GM19438 (cell line): Measurements from ENCODE around the gene MPPE1.
"Not testable (repeated sequence)": the region's sequence is repeated elsewhere in the genome, so short reads cannot be mapped to it uniquely, and the experiment has no call there.

Source experiments
- ATAC-seq: cut with Tn5 transposase; IDR thresholded peaks from one replicate; pipeline ENCODE4 v1.9.1; 2021; ENCODE audit warnings: low read depth; ENCODE audit not compliant: unreplicated experiment

The MPPE1 gene

DNA sequence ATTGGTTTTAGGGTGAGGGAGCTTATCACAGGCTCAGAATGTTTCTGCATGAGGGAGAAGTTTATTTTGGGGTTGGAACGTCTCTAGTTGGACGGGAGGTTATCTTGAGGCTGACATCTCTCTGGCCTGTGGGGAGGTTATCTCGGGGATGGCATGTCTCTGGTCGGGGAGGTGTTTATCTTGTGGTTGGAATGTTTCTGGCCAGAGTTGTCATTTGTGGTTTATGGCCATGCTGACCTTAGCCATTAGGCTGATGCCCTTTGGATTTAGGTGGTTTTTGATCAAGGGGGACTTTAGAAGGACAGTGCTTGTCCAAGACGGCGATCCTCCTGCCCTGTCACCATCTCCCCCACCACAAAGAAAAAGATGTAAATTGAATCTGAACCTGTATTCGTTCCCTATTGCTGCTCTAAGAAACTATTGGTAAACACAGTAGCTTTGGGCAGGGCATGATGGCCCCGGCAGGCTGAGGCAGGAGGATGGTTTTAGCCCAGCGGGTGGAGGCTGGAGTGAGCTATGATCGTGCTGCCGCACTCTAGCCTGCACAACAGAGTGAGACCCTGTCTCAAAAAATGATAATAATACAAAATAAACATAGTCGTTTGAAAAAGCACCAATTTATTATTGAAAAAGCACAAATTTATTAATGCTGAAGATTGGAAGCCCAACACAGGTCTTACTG lies 17.8 kb upstream of the MPPE1 start:
- ATAC-seq, result no peak

DNA sequence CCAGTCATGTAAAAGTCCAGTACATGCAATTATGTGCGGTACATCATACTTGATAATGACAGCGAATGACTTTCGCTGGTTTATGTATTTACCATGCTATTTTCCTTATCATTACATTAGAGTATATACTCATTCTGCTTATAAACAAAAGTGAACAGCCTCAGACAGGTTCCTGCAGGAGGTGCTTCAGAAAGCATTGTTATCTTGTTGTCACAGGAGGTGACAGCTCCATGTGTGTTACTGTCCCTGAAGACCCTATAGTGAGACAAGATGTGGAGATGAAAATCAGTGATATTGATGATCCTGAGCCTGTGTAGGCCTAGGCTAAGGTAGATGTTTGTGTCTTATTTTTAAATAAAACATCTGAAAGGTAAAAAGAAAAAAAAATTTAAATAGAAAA lies 15.3 kb upstream of the MPPE1 start:
- ATAC-seq, result no peak

DNA sequence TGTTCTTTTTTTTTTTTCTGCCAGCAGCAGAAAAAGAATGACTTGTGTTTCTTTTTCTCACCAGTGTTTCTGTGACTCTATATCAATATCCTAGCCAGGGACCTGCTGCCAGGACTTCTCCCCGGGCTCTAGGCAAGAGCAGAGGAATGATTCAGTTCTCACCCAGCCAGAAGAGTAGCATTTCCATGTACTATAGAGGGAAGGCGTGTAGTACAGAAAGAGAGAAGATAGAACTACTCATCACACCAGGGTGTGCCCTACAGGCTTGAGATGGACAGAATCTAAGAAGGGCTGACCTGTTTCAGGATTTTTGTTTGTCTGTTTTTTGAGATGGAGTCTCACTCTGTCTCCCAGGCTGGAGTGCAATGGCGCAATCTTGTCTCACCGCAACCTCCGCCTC lies 11.4 kb upstream of the MPPE1 start:
- not testable (repeated sequence) for ATAC-seq

DNA sequence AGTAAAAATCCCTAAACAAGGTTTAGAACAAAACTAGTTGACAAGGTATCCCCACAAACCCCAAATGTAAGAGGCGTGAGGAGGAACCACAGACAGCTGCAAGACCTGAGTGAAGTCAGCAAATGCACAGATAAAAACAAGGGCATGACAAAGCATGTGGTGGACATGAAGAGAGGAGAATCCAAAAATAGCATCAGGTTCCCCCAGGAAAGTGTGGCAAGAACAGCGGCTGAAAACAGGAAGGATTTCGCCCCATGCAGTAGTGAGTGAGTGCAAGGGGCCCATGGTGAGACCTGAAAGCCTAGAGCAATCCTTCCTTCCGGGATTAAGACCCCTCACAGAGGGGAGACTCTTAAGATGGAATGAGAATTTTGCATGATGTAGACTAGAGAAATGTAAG lies 8.8 kb upstream of the MPPE1 start:
- not testable (repeated sequence) for ATAC-seq

DNA sequence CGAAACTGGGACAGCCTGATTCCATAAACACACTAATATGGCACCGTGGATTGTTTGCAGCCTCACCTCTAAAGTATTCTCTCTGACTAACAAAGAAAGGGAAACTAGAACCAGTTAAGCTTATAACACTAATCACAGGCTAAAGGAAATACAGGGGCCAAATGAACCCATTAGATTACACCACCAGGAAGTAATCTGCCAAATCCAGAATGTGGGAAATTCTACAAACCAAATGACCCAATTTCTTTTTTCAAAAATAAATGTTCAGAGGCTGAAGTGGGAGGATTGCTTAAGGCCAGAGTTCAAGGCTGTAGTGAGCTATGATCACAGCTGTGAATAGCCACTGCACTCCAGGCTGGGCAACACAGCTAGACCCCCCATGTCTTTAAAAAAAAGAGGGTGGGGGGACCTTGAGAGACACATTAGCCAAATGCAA lies 1.5 kb upstream of the MPPE1 start:
- no peak for ATAC-seq

DNA sequence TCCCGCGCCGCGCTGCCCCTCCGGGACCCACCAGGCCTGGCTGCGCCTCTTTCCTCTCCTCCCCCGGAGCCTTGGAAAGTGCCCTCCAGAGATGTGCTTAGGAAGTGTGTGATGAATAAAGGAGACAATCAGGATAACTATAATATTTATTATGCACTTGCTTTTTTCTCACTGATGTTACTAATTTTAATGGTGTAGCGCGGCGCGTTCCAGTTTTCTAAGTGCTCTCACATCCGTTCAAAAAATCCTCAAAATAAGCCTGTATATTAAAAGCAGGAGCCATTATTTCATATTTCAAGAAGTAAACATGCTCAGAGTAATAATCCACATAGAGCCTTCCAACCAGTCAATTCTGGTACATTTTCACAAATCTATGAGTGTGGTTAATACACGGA lies 941 bp upstream of the MPPE1 start:
- ATAC-seq, result peak; percentile 31

DNA sequence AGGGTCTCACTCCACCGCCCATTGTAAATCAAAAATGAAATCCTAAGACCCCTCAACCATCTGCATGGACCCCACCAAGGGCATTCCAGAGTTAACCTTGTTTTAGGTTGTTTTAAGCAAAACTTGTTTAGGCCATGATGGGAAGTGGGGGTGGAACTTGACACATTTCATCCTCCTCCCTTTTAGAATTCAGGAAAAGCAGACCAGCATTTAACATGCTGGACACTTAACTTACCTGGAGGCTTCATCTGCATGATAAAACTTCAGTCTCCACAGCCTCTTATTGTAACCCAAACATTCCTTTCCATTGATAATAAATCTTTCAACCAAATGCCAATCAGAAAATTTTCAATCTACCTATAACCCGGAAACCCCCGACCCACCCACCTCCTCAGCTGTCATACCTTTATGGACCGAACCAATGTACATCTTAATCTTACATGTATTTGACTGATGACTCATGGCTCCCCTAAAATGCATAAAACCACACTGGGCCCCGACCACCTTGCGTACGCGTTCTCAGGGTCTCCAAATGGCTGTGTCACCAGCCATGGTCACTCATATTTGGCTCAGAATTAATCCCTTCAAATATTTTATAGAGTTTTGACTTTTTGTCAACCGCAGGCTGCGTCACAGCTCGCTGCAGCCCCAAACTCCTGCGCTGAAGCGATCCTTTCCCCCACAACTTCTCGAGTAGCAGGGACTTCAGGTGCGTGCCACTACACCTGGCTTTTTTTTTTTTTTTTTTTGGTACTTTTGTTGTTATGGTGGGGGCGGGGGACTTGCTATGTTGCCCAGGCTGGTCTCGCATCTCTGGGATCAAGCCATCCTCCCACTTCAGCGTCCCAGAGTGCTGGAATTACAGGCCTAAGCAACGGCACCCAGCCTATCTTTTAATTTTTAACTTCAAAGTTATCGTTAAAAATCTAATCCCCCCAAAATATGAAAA lies 917 bp downstream of the MPPE1 start:
- ATAC-seq, result no peak

DNA sequence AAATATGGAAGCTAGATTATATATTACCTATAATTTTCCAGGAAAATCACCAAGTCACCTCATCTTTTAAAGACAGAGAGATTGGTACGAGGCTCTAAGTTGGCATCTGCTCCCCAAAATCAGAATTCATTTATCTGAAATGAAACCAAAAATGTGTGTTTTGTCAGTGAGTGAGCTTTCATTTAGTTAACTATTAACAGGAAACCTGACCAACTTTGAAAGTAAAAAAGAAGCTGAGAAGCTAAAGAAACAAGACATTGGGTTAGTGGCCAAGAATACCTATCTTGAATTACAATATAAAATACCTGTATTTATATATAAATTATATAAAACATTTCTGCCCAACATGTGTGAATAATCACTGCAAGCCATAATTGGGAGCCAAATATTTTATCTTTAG lies 1.9 kb downstream of the MPPE1 start:
- ATAC-seq, result no peak

DNA sequence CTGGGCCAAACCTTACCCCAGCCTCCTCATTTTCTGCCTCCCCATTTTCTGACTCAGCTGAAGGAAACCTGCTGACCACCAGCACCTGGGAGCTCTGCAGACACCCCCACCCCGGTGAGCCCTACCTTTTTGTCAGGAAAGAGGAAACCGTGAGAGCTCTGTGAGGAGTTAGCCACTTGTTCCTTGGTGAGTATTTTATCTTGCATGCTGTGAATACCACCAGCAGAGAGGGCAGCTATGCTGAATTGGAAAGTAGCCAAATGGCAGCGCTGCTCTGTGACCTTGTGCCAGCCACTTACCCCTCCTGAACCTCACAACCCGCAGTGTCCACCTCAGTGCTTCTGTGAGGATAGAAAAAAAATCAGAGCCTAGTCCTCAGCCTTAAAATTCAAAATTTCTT lies 2.5 kb downstream of the MPPE1 start:
- ATAC-seq, result no peak

DNA sequence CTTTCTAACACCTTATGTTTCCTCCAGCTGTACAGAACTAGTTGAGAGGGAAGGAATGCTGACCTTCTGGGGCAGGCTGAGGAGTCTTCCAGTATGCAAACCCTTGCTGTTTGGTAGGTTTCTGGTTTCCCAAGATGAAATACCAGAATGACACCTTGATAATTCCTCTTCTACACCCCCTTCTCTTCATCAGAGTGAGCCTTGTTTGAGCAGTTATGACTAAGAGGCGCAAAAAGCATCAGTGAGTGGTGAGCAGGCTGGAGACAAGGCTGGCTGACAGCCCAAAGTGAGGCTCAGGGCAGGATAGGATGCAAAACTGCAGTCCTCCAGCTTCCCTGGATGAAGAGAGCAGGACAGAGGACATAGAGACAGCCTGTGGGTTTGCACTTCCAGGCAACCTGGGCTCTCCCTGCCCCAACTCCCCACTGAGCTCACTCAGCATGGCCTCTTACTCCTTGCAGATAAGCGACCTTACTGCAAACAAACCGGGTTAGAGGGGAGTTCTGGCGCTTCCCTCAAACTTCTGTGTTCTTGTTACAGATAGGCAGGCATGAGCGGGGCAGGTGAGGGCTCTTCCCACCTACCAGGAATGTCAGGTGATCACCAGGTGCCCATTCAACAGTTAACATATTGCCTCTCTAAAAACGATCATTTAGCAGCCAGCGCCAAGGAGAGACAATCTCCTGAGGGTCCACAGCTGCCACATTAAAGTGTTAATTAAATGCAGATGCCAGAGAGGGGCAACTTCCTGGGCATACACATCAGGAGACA lies 5.4 kb downstream of the MPPE1 start:
- ATAC-seq, result no peak

DNA sequence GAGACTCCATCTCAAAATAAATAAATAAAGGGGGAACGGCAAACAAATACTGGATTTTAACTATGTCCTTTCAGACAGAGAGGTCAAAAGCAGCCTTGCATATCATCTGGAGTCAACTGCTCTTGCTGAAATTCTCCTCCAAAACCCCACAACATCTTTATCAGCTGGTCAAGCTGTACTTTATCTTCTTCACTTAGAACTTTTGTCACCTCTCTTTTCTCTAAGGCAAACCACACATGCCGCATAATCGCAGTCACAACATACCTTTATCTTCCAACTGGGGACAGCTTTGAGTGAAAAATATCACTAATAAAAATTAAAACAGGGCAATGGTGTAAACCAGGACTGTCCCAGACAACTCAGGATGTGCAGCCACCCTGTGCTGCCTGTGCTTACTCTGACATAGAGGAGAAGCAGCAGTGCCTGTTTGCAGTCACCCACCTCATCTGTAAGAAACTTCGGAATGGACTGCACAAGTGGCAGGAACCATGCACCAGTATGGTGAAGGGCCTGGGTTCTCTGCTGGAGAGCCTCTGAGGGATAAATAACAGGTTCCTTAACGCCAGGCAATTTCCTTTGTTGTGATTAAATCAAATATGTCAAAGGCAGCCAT lies 6.2 kb downstream of the MPPE1 start:
- ATAC-seq, result no peak

DNA sequence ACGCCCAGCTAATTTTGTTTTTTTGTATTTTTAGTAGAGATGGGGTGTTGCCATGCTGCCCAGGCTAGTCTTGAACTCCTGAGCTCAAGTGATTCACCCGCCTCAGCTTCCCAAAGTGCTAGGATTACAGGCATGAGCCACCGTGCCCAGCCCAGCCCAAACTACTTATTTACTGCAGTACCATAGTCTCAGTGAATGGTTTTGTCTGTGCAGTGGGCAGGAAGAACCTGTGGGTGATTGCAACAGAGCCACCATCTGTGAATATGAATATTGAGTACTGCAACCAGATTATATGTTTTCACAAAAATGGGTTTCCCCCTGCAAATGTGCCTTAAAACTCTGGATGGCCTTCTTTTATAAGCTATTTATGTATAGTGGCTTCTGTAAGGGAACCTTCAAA lies 9.1 kb downstream of the MPPE1 start:
- no peak for ATAC-seq

DNA sequence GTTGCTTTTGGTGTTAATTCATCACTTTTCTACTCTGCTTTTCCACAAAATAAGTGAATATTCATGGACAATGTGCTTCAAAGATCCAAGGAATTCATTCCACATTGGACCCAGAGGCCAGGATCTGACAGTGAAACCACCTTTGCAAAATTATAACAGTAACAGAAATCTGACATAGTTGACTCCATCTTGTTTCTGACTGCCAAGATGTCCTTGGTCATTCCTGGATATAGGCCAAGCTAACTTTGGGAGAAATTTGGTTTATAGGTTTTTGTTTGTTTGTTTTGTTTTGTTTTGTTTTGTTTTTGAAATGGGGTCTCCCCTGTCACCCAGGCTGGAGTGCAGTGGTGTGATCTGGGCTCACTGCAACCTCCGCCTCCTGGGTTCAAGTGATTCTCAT lies 10.3 kb downstream of the MPPE1 start:
- ATAC-seq, result no peak

DNA sequence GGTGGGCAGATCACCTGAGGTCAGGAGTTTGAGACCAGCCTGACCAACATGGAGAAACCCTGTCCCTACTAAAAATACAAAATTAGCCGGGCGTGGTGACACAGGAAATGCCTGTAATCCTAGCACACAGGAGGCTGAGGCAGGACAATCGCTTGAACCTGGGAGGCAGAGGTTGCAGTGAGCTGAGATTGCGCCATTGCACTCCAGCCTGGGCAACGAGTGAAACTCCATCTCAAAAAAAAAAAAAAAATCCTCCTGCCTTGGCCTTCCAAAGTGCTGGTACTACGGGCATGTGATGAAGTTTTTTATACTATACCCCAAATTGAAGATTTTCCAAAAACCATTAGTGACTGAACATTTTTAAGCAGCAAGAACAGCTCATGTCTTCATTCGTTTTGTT lies 15.7 kb downstream of the MPPE1 start:
- ATAC-seq, result not testable (repeated sequence)

DNA sequence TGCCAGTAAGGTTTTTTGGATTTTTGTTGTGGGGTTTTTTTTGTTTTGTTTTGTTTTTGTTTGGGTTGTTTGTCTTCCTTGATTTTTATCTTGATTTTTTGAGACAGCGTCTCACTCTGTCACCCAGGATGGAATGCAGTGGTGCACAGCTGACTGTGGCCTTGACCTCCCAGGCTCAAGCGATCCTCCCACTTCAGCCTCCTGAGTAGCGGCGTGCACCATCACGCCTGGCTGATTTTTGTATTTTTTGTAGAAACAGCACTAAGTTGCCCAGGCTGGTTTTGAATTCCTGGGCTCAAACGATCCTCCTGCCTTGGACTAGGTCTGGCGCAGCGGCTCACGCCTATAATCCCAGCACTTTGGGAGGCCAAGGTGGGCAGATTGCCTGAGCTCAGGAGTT lies 16.4 kb downstream of the MPPE1 start:
- no peak for ATAC-seq

DNA sequence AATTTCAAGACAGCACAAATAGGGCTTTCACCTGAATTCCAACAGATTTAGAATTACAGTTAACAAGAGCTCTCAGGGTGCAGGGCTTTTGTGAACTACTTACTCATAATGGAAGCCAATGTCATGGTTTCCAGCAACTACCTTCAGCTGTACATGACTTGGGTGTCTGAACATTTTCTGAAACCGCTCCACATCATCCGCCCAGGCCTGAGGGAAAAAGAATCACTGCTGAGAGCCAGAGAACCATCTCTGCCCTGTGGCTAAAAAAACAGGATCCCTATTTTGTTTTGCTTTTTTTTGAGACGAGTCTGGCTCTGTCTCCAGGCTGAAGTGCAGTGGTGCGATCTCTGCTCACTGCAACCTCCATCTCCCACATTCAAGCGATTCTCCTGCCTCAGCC lies 18.8 kb downstream of the MPPE1 start:
- ATAC-seq, result no peak

DNA sequence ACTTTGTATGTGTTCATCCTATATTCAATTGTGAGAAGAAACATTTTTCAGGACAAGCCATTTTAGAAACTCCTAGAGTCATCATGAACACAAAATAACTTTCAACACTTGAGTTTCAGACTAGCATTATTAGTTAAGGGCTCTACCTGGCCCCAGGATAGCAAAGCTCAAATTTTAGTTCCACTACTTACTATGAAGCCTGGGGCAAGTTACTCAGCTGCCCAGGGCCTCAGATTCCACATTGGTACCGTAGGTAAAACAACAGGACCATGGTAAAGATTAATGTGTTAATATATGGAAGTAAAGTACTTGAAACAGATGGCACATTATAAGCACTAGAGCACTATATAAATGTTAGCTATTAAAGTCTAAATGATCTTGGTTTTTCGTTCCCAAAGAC lies 19.4 kb downstream of the MPPE1 start:
- ATAC-seq, result no peak

DNA sequence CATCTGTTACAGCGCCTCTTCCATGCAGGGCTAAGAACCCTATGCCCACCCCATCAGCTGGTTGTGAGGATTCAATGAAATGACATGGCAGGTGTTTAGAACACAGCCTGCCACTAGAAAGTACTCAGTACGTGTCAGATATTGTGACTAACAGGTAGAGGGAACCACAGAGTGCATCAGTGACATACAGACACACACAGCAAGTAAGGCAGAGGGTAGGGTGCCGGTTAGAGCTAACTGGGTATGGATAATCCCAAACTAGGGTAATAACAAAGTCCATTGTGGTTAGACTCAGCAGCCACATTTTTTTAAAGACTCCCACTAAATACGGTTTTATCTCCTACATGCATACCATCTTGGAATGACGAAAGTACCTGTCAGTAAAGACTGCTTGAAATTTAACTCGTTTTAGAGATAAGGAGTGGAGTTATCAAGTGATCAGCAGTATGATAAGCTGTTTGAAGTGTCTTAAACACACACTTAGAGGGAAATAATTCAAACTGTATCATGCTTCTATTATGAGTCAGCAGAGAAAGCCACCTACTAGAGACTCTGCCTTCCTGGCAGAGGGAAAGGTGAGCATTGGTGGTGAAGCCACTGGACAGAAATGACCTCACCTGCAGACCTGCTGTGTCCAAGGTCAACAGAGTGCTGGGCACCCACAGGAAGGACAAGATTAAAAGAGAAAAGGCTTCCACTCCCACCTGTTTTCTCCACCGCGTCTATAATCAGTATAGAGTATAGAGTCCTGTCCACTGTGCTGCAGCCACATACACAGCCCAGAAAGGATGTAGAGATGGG lies 20.6 kb downstream of the MPPE1 start:
- no peak for ATAC-seq

DNA sequence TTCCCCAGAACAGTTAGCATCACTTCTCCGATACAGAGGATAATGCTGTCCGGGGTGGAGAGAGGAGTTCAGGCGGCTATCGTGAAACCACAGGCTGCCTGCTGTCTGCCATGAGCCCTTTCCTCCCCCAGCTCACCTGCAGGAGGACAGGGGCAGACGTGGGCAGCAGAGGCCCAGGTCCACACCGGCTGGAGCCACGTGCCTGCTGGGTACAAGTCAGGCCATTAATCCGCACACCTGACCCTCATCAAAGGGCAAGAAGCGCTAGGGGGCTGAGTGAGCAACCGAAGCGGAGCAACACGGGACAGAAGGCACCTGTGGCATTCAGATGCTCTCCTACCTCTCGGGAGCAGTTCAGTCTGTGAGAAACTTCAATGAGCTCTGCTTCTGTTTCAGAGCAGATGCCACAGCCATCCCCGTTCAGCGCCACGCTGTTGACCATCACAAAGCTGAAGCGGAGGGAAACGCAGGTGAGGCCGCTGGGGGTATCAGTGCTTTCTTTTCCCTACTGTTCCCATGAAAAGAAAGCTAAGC lies 21.5 kb downstream of the MPPE1 start:
- no peak for ATAC-seq
